Caco-2 (cell line): Measurements from ENCODE around the gene TMEM45A. TPM values are rescaled to one million over a fixed set of nuclear protein-coding genes. Genes with fewer than 3 reads are reported as not detected.

ENCODE experiments used
- BruUV-seq: library from RNA; stranded (reverse); fragments of 400-500 nt; replicated peaks from 2 replicates; lab custom pipeline; 2021; lab: Mats Ljungman, UMichigan
- CTCF ChIA-PET: fragments of 300-600 bp; sonication (Branson Sonifier 250); formaldehyde crosslinking; loops from one replicate; lab custom pipeline; 2022; ENCODE audit warnings: antibody characterized with exemption; lab: Charles Lee
- POLR2A ChIA-PET: fragments of 300-600 bp; sonication (Branson Sonifier 250); formaldehyde crosslinking; loops from one replicate; lab custom pipeline; 2022; ENCODE audit warnings: antibody characterized with exemption; lab: Charles Lee
- DNase-seq, 2 experiments: peaks; one replicate each; pipeline versions ENCODE4 v3.0.0 to v3.0.0-alpha.2; 2020 to 2022
- H3K27me3 ChIP-seq: replicated peaks from 2 replicates; pipeline ENCODE4 v1.6.0; 2011; ENCODE audit warnings: low read length; ENCODE audit not compliant: control insufficient read depth, insufficient read depth
- H3K36me3 ChIP-seq: 2 replicates; pipeline ENCODE4 v1.5.1; 2011; ENCODE audit warnings: low read length; ENCODE audit not compliant: control insufficient read depth, insufficient read depth
- H3K4me1 ChIP-seq: fragments of 250-450 bp; sonication (Bioruptor Pico); 2 replicates; pipeline ENCODE4 v1.5.1; 2020; ENCODE audit warnings: mild to moderate bottlenecking
- H3K4me3 ChIP-seq: 2 replicates; pipeline ENCODE4 v1.5.1; 2011; ENCODE audit warnings: low read depth, mild to moderate bottlenecking, control low read depth, low read length
- H3K9me3 ChIP-seq: fragments of 250-450 bp; sonication (Bioruptor Pico); 2 replicates; pipeline ENCODE4 v1.5.1; 2020; ENCODE audit warnings: mild to moderate bottlenecking, moderate library complexity
- H3K27ac Mint-ChIP-seq: one replicate; pipeline ENCODE4 v1.8.0; 2022; ENCODE audit warnings: mixed read lengths; ENCODE audit not compliant: unreplicated experiment
- H3K27me3 Mint-ChIP-seq: one replicate; pipeline ENCODE4 v1.8.0; 2022; ENCODE audit warnings: mixed read lengths; ENCODE audit not compliant: insufficient read depth, unreplicated experiment
- H3K36me3 Mint-ChIP-seq: one replicate; pipeline ENCODE4 v1.8.0; 2022; ENCODE audit warnings: mild to moderate bottlenecking, mixed read lengths; ENCODE audit not compliant: insufficient read depth, unreplicated experiment
- H3K4me1 Mint-ChIP-seq: one replicate; pipeline ENCODE4 v1.8.0; 2022; ENCODE audit warnings: low read depth, mixed read lengths; ENCODE audit not compliant: unreplicated experiment
- H3K4me3 Mint-ChIP-seq: one replicate; pipeline ENCODE4 v1.8.0; 2022; ENCODE audit warnings: mild to moderate bottlenecking, moderate library complexity, mixed read lengths; ENCODE audit not compliant: unreplicated experiment
- H3K9me3 Mint-ChIP-seq: one replicate; pipeline ENCODE4 v1.8.0; 2022; ENCODE audit warnings: mixed read lengths; ENCODE audit not compliant: unreplicated experiment
- CTCF ChIP-seq, 2 experiments: fragments of 200-600 bp in 1 of 2; IDR thresholded peaks; 1 replicate in 1 of 2; 2 replicates in 1 of 2; pipeline versions ENCODE4 v1.5.1 to v1.8.0; 2011 to 2022; ENCODE audit warnings: antibody characterized with exemption in 1 of 2, control low read depth in 1 of 2, inconsistent platforms in 1 of 2, low read depth in 1 of 2, low read length in 1 of 2, mild to moderate bottlenecking in 1 of 2, moderate library complexity in 1 of 2; ENCODE audit not compliant: insufficient read depth in 1 of 2, severe bottlenecking in 1 of 2, unreplicated experiment in 1 of 2
- intact Hi-C: fragments of 100-400 bp; cut with micrococcal nuclease; formaldehyde crosslinking; loops from one replicate; pipeline ENCODE4 v1.10.0; 2022; ENCODE audit not compliant: unreplicated experiment
- total RNA-seq: library from RNA; stranded (reverse); gene quantifications from 2 replicates; pipeline ENCODE4 v1.2.3, GENCODE V29; 2022

TMEM45A gene
- total RNA-seq, 1 experiment from 2014 or later: 5.6 TPM

- H3K36me3 Mint-ChIP-seq: no peaks in the 10 kb centered on the region
- no peak for DNase-seq
- POLR2A ChIA-PET: no interaction called here
- H3K9me3 Mint-ChIP-seq: no peaks in the 10 kb centered on the region
- BruUV-seq: no TSS peak
- Histone ChIP-seq H3K9me3 (no peaks in the 10 kb centered on the region), H3K4me3 (no peak overlapping the region), H3K27me3 (no peaks in the 10 kb centered on the region), H3K36me3 (no peaks in the 10 kb centered on the region), H3K4me1 (no peaks in the 10 kb centered on the region)
- CTCF ChIA-PET: no interaction called here
- no peaks in the 10 kb centered on the region for H3K27me3 Mint-ChIP-seq
- no peaks in the 10 kb centered on the region for H3K4me1 Mint-ChIP-seq
- no peak for TF ChIP-seq CTCF (IDR thresholded peaks at IDR 0.05; ENCODE audit: insufficient read depth in 1 of 2, low read depth in 1 of 2, low read length in 1 of 2, severe bottlenecking in 1 of 2, unreplicated experiment in 1 of 2)
- no peak overlapping the region for H3K27ac Mint-ChIP-seq
- H3K4me3 Mint-ChIP-seq: no peak overlapping the region
- intact Hi-C loops: no loop called here
Observed at GRCh38 chr3:100458814-100459213, 33.6 kb upstream of the TMEM45A start.

- Mint-ChIP-seq H3K36me3 (no peaks in the 10 kb centered on the region), H3K9me3 (no peaks in the 10 kb centered on the region), H3K27ac (no peak overlapping the region), H3K4me1 (no peaks in the 10 kb centered on the region), H3K27me3 (no peaks in the 10 kb centered on the region), H3K4me3 (no peak overlapping the region)
- Histone ChIP-seq H3K4me1 (no peaks in the 10 kb centered on the region), H3K9me3 (peaks cover 5% of the 10 kb centered on the region; the same call in 1 of the 2 replicates), H3K36me3 (no peaks in the 10 kb centered on the region), H3K27me3 (no peaks in the 10 kb centered on the region), H3K4me3 (no peak overlapping the region)
- DNase-seq: peak in 1 of 2 experiments; percentile 58
- TF ChIP-seq CTCF (IDR thresholded peaks at IDR 0.05; ENCODE audit: insufficient read depth in 1 of 2, low read depth in 1 of 2, low read length in 1 of 2, severe bottlenecking in 1 of 2, unreplicated experiment in 1 of 2): peak; percentile 57 to 74
- POLR2A ChIA-PET: interaction anchor here (0.5 kb wide), 1 partner anchor 77 kb away, joined by 3 read pairs; no protein-coding TSS in a partner anchor
- CTCF ChIA-PET: interaction anchor here (0.5 to 2.6 kb wide), 26 partner anchors 12 to 777 kb away, joined by 3 to 61 read pairs (median 4); partner anchors contain the start of genes LNP1, TFG and TMEM45A
- no TSS peak for BruUV-seq
- intact Hi-C loops: loop anchor here (1.0 kb wide), 6 partner anchors 114 to 333 kb away; partner anchors contain the start of gene TFG
Observed at GRCh38 chr3:100463002-100463401, 29.4 kb upstream of the TMEM45A start.

- DNase-seq: no peak
Observed at GRCh38 chr3:100463646-100464155, 28.7 kb upstream of the TMEM45A start.

More at GRCh38 chr3:100463646-100464155, 28.7 kb upstream of the TMEM45A start:
- TF ChIP-seq CTCF (IDR thresholded peaks at IDR 0.05; ENCODE audit: insufficient read depth in 1 of 2, low read depth in 1 of 2, low read length in 1 of 2, severe bottlenecking in 1 of 2, unreplicated experiment in 1 of 2): no peak
- CTCF ChIA-PET: interaction anchor here (0.7 to 2.6 kb wide), 10 partner anchors 89 to 776 kb away, joined by 3 to 61 read pairs (median 12); partner anchors contain the start of gene TFG
- no peak overlapping the region for H3K27ac Mint-ChIP-seq
- H3K27me3 Mint-ChIP-seq: no peaks in the 10 kb centered on the region
- no peak overlapping the region for H3K4me3 Mint-ChIP-seq
- Histone ChIP-seq H3K36me3 (no peaks in the 10 kb centered on the region), H3K9me3 (peaks cover 12% of the 10 kb centered on the region), H3K4me3 (no peak overlapping the region), H3K27me3 (no peaks in the 10 kb centered on the region), H3K4me1 (no peaks in the 10 kb centered on the region)
- no peaks in the 10 kb centered on the region for H3K36me3 Mint-ChIP-seq
- intact Hi-C loops: loop anchor here (1.0 kb wide), 6 partner anchors 114 to 333 kb away; partner anchors contain the start of gene TFG
- no peaks in the 10 kb centered on the region for H3K4me1 Mint-ChIP-seq
- POLR2A ChIA-PET: no interaction called here
- H3K9me3 Mint-ChIP-seq: peaks cover under 1% of the 10 kb centered on the region
- no TSS peak for BruUV-seq
